PFSK-1 (cell line): Measurements from ENCODE around the gene IKBKE.

Experiments used
- FOXP2 ChIP-seq: optimal IDR thresholded peaks from 2 replicates; pipeline ENCODE3; 2011; ENCODE audit warnings: borderline replicate concordance, control low read depth, inconsistent platforms; ENCODE audit not compliant: insufficient read depth; ENCODE audit errors: extremely low read length, extremely low read depth
- POLR2AphosphoS5 ChIP-seq: IDR thresholded peaks from 2 replicates; pipeline ENCODE4 v1.6.1; 2012; ENCODE audit warnings: low read depth, mild to moderate bottlenecking, control low read depth, low read length, moderate library complexity
- SIN3A ChIP-seq: IDR thresholded peaks from 2 replicates; pipeline ENCODE4 v1.6.1; 2012; ENCODE audit warnings: mild to moderate bottlenecking, low read length, moderate library complexity, borderline replicate concordance; ENCODE audit not compliant: insufficient read depth
- TAF1 ChIP-seq: IDR thresholded peaks from 2 replicates; pipeline ENCODE4 v1.6.1; 2012; ENCODE audit warnings: low read length, control low read depth, borderline replicate concordance; ENCODE audit not compliant: insufficient read depth
- TF ChIP-seq, protein P1 (sequence below), 2 experiments: IDR thresholded peaks; 2 replicates each; pipeline versions ENCODE4 v1.6.1 to v1.8.0; 2011 to 2012; ENCODE audit warnings: low read depth in 2 of 2, low read length in 2 of 2, control low read depth in 1 of 2, inconsistent platforms in 1 of 2, mild to moderate bottlenecking in 1 of 2, moderate library complexity in 1 of 2; ENCODE audit not compliant: insufficient read depth in 1 of 2

The IKBKE gene

GRCh38 chr1:206429421-206429820 is 40.9 kb upstream of the IKBKE start:
- TF ChIP-seq POLR2AphosphoS5 = no peak
- TF ChIP-seq TAF1 = no peak
- TF ChIP-seq SIN3A = no peak
- TF ChIP-seq FOXP2 = no peak
- TF ChIP-seq, protein P1, sequence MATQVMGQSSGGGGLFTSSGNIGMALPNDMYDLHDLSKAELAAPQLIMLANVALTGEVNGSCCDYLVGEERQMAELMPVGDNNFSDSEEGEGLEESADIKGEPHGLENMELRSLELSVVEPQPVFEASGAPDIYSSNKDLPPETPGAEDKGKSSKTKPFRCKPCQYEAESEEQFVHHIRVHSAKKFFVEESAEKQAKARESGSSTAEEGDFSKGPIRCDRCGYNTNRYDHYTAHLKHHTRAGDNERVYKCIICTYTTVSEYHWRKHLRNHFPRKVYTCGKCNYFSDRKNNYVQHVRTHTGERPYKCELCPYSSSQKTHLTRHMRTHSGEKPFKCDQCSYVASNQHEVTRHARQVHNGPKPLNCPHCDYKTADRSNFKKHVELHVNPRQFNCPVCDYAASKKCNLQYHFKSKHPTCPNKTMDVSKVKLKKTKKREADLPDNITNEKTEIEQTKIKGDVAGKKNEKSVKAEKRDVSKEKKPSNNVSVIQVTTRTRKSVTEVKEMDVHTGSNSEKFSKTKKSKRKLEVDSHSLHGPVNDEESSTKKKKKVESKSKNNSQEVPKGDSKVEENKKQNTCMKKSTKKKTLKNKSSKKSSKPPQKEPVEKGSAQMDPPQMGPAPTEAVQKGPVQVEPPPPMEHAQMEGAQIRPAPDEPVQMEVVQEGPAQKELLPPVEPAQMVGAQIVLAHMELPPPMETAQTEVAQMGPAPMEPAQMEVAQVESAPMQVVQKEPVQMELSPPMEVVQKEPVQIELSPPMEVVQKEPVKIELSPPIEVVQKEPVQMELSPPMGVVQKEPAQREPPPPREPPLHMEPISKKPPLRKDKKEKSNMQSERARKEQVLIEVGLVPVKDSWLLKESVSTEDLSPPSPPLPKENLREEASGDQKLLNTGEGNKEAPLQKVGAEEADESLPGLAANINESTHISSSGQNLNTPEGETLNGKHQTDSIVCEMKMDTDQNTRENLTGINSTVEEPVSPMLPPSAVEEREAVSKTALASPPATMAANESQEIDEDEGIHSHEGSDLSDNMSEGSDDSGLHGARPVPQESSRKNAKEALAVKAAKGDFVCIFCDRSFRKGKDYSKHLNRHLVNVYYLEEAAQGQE (IDR thresholded peaks at IDR 0.05; ENCODE audit: insufficient read depth in 1 of 2, low read depth in 2 of 2, low read length in 2 of 2) = no peak

DNA sequence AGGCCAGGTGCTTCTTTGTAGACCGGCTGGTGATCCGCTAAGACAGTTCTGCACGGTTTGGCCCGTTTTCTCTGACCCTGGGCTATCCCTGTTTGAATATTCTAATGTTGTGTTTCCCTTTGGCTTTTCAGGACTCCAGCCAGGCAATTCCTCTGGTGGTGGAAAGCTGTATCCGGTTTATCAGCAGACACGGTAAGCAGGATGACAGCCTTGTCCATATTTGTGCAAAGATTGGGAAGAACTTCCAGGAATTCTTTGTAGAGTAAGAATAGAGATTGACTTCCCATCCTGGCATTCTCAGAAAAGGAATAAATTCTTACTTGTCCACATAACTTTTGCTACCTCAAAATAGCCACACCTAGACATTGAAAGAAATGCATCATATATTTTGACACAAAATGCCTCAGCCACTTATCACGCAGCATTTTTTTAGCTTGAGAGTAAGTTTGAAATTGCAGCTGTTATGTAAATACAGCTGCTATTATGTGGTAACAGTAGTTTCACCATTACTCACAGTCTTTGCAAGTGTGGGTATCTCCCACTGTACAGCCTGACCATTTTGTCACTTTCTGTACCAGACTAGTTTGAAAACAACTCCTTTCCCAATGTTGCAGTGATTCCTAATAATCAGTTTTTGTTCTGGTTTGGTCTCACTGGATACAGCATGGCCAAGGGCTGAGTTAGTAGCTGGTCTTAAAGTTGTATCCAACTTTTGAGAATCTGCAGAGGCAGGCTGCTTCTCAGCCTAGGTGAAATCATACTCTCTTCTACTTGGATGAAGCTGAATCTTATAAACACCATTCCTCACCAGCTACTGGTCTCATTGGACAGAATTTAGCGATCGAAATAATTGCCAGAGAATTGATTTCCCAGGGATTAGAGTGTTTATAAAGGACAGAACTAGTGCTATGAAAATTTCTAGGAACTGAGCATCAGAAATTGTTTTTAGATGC is 40.0 kb upstream of the IKBKE start:
- TF ChIP-seq, protein P1 (IDR thresholded peaks at IDR 0.05; ENCODE audit: insufficient read depth in 1 of 2, low read depth in 2 of 2, low read length in 2 of 2) = no peak
- TF ChIP-seq FOXP2 (no peak), SIN3A (no peak), POLR2AphosphoS5 (no peak), TAF1 (no peak)

DNA sequence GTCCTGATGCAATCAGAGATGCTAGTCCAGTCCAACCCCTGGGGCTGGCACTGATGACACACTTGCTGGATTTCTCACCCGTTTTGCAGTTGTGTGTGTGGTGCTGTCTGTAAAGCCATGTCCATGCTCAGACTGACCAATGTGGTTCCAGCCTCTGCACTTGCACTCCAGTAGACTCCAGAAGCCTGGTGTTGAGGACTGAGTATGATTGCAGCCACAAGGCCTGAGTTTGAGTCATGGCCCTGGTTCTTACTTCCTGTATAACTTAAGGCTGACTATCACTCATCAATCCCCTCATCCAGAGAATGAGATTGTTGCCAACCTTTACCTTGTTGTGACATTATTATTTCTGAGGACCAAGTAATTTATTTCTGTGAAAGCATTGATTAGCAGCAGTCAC is 34.8 kb upstream of the IKBKE start:
- TF ChIP-seq POLR2AphosphoS5 = no peak
- no peak for TF ChIP-seq FOXP2
- no peak for TF ChIP-seq SIN3A
- TF ChIP-seq TAF1 = no peak
- TF ChIP-seq, protein P1 (IDR thresholded peaks at IDR 0.05; ENCODE audit: insufficient read depth in 1 of 2, low read depth in 2 of 2, low read length in 2 of 2) = no peak

- TF ChIP-seq, protein P1 (IDR thresholded peaks at IDR 0.05; ENCODE audit: insufficient read depth in 1 of 2, low read depth in 2 of 2, low read length in 2 of 2) = no peak
- TF ChIP-seq FOXP2 (no peak), TAF1 (no peak), SIN3A (no peak)
Measured at GRCh38 chr1:206438554-206438953, 31.7 kb upstream of the IKBKE start.
